ENCODE measurements around the gene HES4. TPM values are rescaled to one million over a fixed set of nuclear protein-coding genes. Genes with fewer than 3 reads are reported as not detected.
"Not testable (repeated sequence)": the region's sequence is repeated elsewhere in the genome, so short reads cannot be mapped to it uniquely, and the experiment has no call there.

HES4 gene
- total and polyA plus RNA-seq, 2 of the 13 experiments (the other 11 are each of a cell fraction or from before 2014, with no cell fraction given), result 8.8 to 10.6 TPM

GRCh38 chr1:1019122-1019999, 19.5 kb upstream of the HES4 start (continued):
- TF ChIP-seq, protein P1, sequence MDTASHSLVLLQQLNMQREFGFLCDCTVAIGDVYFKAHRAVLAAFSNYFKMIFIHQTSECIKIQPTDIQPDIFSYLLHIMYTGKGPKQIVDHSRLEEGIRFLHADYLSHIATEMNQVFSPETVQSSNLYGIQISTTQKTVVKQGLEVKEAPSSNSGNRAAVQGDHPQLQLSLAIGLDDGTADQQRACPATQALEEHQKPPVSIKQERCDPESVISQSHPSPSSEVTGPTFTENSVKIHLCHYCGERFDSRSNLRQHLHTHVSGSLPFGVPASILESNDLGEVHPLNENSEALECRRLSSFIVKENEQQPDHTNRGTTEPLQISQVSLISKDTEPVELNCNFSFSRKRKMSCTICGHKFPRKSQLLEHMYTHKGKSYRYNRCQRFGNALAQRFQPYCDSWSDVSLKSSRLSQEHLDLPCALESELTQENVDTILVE (CRISPR knock-in tag; IDR thresholded peaks at IDR 0.05), result peak; percentile 72; the same call in 1 of the 2 replicates
- no peak for TF ChIP-seq RNF219 (CRISPR knock-in tag; IDR thresholded peaks at IDR 0.05)
- no peak for TF ChIP-seq RBM39 (IDR thresholded peaks at IDR 0.05; ENCODE audit: low read depth, low read length, poor library complexity, severe bottlenecking)
- TF ChIP-seq ZMYM2 (CRISPR knock-in tag; IDR thresholded peaks at IDR 0.05), result peak; percentile 69; the same call in 1 of the 2 replicates
- peak; percentile 55; the same call in 1 of the 2 replicates for TF ChIP-seq KDM2A (CRISPR knock-in tag; IDR thresholded peaks at IDR 0.05; ENCODE audit: borderline replicate concordance, low read depth)
- TF ChIP-seq SP5 (CRISPR knock-in tag; IDR thresholded peaks at IDR 0.05; ENCODE audit: borderline replicate concordance, low read depth), result 0 out of 2 replicates have a peak, but pooled peaks have one; percentile 7

DNA sequence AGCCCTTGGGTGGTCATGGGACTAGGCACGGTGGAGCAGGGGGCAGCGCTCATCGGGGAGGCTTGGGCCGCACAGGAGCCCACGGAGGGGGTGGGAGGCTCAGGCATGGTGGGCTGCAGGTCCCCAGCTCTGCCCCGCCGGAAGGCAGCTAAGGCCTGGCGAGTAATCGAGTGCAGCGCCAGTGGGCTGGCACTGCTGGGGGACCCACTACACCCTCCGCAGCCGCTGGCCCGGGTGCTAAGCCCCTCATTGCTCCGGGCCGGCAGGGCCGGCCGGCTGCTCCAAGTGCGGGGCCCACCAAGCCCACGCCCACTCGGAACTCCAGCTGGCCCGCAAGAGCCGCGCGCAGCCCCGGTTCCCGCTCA, 18.4 kb upstream of the HES4 start:
- CTCF ChIA-PET (ENCODE audit: low intra/inter-chr PET ratio, low total read pairs); H3K27me3 ChIP-seq (ENCODE audit: control insufficient read depth in 1 of 2, insufficient read depth in 2 of 2, low read length in 2 of 2); DNase-seq (ENCODE audit: low spot score); intact Hi-C loops (cut with micrococcal nuclease; ENCODE audit: unreplicated experiment); H2AFZ ChIP-seq (ENCODE audit: low read length); H3K9ac ChIP-seq (ENCODE audit: insufficient read depth, low read depth, low read length); BruUV-seq (replicated peaks); FAIRE-seq; H3K9me3 ChIP-seq (ENCODE audit: low read length); ATAC-seq; in situ Hi-C loops (cut with HindIII; ENCODE audit: extremely low pct_ligation_motif_present, low pct_unique_long_range_greater_than_20kb); H3K36me3 ChIP-seq (replicated peaks in 1 of 2; ENCODE audit: control insufficient read depth in 1 of 2, insufficient read depth in 2 of 2, low read length in 2 of 2); H3K4me2 ChIP-seq (ENCODE audit: low read depth, low read length); H3K4me3 ChIP-seq (replicated peaks in 1 of 3; ENCODE audit: insufficient read depth in 1 of 3, low read depth in 2 of 3, low read length in 3 of 3): not testable (repeated sequence)
- H3K27ac ChIP-seq (ENCODE audit: extremely low read length, insufficient read depth, low read length), result peak overlapping the region; percentile 43
- peaks cover 20% of the 10 kb centered on the region; the same call in 1 of the 2 replicates for H4K20me1 ChIP-seq (ENCODE audit: insufficient read depth, low read length)
- H3K79me2 ChIP-seq (ENCODE audit: insufficient read depth, low read length), result peaks cover 13% of the 10 kb centered on the region
- 0 out of 2 replicates have a peak, but pooled peaks have one; percentile 43 for TF ChIP-seq ZBTB38 (CRISPR knock-in tag; IDR thresholded peaks at IDR 0.05)
- POLR2A ChIA-PET, result interaction anchor here (1.0 to 5.9 kb wide), 6 partner anchors 12 to 52 kb away, joined by 3 to 61 read pairs (median 6); partner anchors contain the start of genes HES4 and PLEKHN1
- H3K4me1 ChIP-seq (ENCODE audit: insufficient read depth, low read length), result peaks cover 78% of the 10 kb centered on the region
- WGBS (ENCODE audit: low lambda C conversion rate), result 100% methylated on average over 1 of the region's 26 CpGs

All from HepG2 (cell line).